Measurements from ENCODE around the gene CLTCL1. TPM values are rescaled to one million over a fixed set of nuclear protein-coding genes. Genes with fewer than 3 reads are reported as not detected.

CLTCL1 gene
- total and polyA plus RNA-seq, 4 donors: 2.6 to 9.2 (median 4.3) TPM

- no peak for TF ChIP-seq CTCF (IDR thresholded peaks at IDR 0.05; ENCODE audit: control extremely low read depth, extremely low read depth)
- peaks cover 0 to 5% (median 0%) of the 10 kb centered on the region in 4 donors for H3K9me3 ChIP-seq (ENCODE audit: control insufficient read depth in 4 of 4, insufficient read depth in 3 of 4, low read length in 3 of 4)
- no peak overlapping the region for H3K9ac ChIP-seq (ENCODE audit: insufficient read depth in 1 of 2, low read length in 2 of 2)
- peaks cover 0 to 2% (median 0%) of the 10 kb centered on the region in 5 donors for H3K4me1 ChIP-seq (ENCODE audit: control insufficient read depth in 5 of 5, insufficient read depth in 5 of 5, low read length in 5 of 5)
- H3K36me3 ChIP-seq (ENCODE audit: control insufficient read depth in 4 of 4, insufficient read depth in 4 of 4, low read length in 4 of 4): peaks cover 0 to 3% (median 0%) of the 10 kb centered on the region in 4 donors
- no peak overlapping the region for H3K27ac ChIP-seq (ENCODE audit: low read depth in 1 of 2, low read length in 1 of 2)
- H3K4me3 ChIP-seq: no peak overlapping the region
- no peaks in the 10 kb centered on the region for H3K27me3 ChIP-seq (ENCODE audit: control insufficient read depth in 3 of 3, insufficient read depth in 3 of 3, low read length in 2 of 3)
- 81 to 87% methylated on average over 4 of the region's 4 CpGs for WGBS, 2 donors
- DNase-seq: no peak
- ATAC-seq (ENCODE audit: insufficient read depth, low FRiP score): no peak
These were observed 20.2 kb downstream of the CLTCL1 start for GRCh38 chr22:19271273-19271855.

GRCh38 chr22:19270873-19271272, 20.6 kb downstream of the CLTCL1 start:
- no peak for TF ChIP-seq CTCF (IDR thresholded peaks at IDR 0.05; ENCODE audit: control extremely low read depth, extremely low read depth)
- Histone ChIP-seq H3K36me3 (ENCODE audit: control insufficient read depth in 4 of 4, insufficient read depth in 4 of 4, low read length in 4 of 4) (peaks cover 0 to 3% (median 0%) of the 10 kb centered on the region in 4 donors), H3K27ac (ENCODE audit: low read depth in 1 of 2, low read length in 1 of 2) (no peak overlapping the region), H3K4me3 (no peak overlapping the region), H3K9ac (ENCODE audit: insufficient read depth in 1 of 2, low read length in 2 of 2) (no peak overlapping the region), H3K4me1 (ENCODE audit: control insufficient read depth in 5 of 5, insufficient read depth in 5 of 5, low read length in 5 of 5) (peaks cover 0 to under 1% (median 0%) of the 10 kb centered on the region in 5 donors), H3K9me3 (ENCODE audit: control insufficient read depth in 4 of 4, insufficient read depth in 3 of 4, low read length in 3 of 4) (peaks cover 0 to 5% (median under 1%) of the 10 kb centered on the region in 4 donors), H3K27me3 (ENCODE audit: control insufficient read depth in 3 of 3, insufficient read depth in 3 of 3, low read length in 2 of 3) (no peaks in the 10 kb centered on the region)
- DNase-seq: no peak
- 100% methylated on average over 1 of the region's 1 CpG for WGBS, 2 donors
- ATAC-seq (ENCODE audit: insufficient read depth, low FRiP score): no peak

- no peaks in the 10 kb centered on the region for H3K27me3 ChIP-seq (ENCODE audit: control insufficient read depth in 3 of 3, insufficient read depth in 3 of 3, low read length in 2 of 3)
- peaks cover 0 to 5% (median 1%) of the 10 kb centered on the region in 4 donors for H3K9me3 ChIP-seq (ENCODE audit: control insufficient read depth in 4 of 4, insufficient read depth in 3 of 4, low read length in 3 of 4)
- no peak overlapping the region for H3K27ac ChIP-seq (ENCODE audit: low read depth in 1 of 2, low read length in 1 of 2)
- no peak overlapping the region for H3K9ac ChIP-seq (ENCODE audit: insufficient read depth in 1 of 2, low read length in 2 of 2)
- WGBS, 2 donors: 94% methylated on average over 2 of the region's 2 CpGs
- DNase-seq (no peak), ATAC-seq (ENCODE audit: insufficient read depth, low FRiP score) (no peak)
- no peaks in the 10 kb centered on the region for H3K4me1 ChIP-seq (ENCODE audit: control insufficient read depth in 5 of 5, insufficient read depth in 5 of 5, low read length in 5 of 5)
- no peak for TF ChIP-seq CTCF (IDR thresholded peaks at IDR 0.05; ENCODE audit: control extremely low read depth, extremely low read depth)
- H3K4me3 ChIP-seq: no peak overlapping the region
- H3K36me3 ChIP-seq (ENCODE audit: control insufficient read depth in 4 of 4, insufficient read depth in 4 of 4, low read length in 4 of 4): no peaks in the 10 kb centered on the region
These were observed 24.9 kb downstream of the CLTCL1 start for GRCh38 chr22:19266547-19267086.
